Astrocyte (in vitro differentiated cells and primary cell): Measurements from ENCODE around the gene SPHK2. TPM values are rescaled to one million over a fixed set of nuclear protein-coding genes. Genes with fewer than 3 reads are reported as not detected.
"Not testable (repeated sequence)": the region's sequence is repeated elsewhere in the genome, so short reads cannot be mapped to it uniquely, and the experiment has no call there.

Experiments
- DNase-seq: peaks from one replicate; pipeline ENCODE4 v3.0.0-alpha.2; 2010; ENCODE audit warnings: low read depth
- FAIRE-seq: peaks from 2 replicates; lab custom pipeline; 2011; peaks lifted over from hg19 to GRCh38; lab: Jason Lieb, UNC
- H2AFZ ChIP-seq: 2 replicates; pipeline ENCODE4 v1.6.0; 2012; ENCODE audit warnings: low read depth, low read length, inconsistent platforms
- H3K27ac ChIP-seq: 2 replicates; pipeline ENCODE4 v1.5.1; 2011; ENCODE audit warnings: low read depth, low read length, inconsistent platforms
- H3K27me3 ChIP-seq: 2 replicates; pipeline ENCODE4 v1.6.0; 2011; ENCODE audit warnings: low read length, inconsistent platforms; ENCODE audit not compliant: insufficient read depth
- H3K36me3 ChIP-seq: 2 replicates; pipeline ENCODE4 v1.5.1; 2011; ENCODE audit warnings: low read length, inconsistent platforms; ENCODE audit not compliant: insufficient read depth
- H3K4me1 ChIP-seq: 2 replicates; pipeline ENCODE4 v1.5.1; 2011; ENCODE audit warnings: low read length, inconsistent platforms; ENCODE audit not compliant: insufficient read depth
- H3K4me2 ChIP-seq: 2 replicates; pipeline ENCODE4 v1.6.0; 2012; ENCODE audit warnings: low read length, inconsistent platforms
- H3K4me3 ChIP-seq: 2 replicates; pipeline ENCODE4 v1.5.1; 2011; ENCODE audit warnings: low read depth, mild to moderate bottlenecking, low read length, inconsistent platforms; ENCODE audit not compliant: insufficient read depth
- H3K79me2 ChIP-seq: 2 replicates; pipeline ENCODE4 v1.6.0; 2012; ENCODE audit warnings: mild to moderate bottlenecking, low read length, inconsistent platforms; ENCODE audit not compliant: insufficient read depth
- H3K9ac ChIP-seq: 2 replicates; pipeline ENCODE4 v1.6.0; 2012; ENCODE audit warnings: mild to moderate bottlenecking, low read length, inconsistent platforms
- H3K9me3 ChIP-seq: 2 replicates; pipeline ENCODE4 v1.5.1; 2012; ENCODE audit warnings: low read depth, mild to moderate bottlenecking, low read length, inconsistent platforms; ENCODE audit not compliant: insufficient read depth
- H4K20me1 ChIP-seq: 2 replicates; pipeline ENCODE4 v1.6.0; 2012; ENCODE audit warnings: low read length, inconsistent platforms; ENCODE audit not compliant: insufficient read depth
- H3K27ac Mint-ChIP-seq: one replicate; pipeline ENCODE4 v1.8.0; 2021; ENCODE audit warnings: mild to moderate bottlenecking, mixed read lengths; ENCODE audit not compliant: unreplicated experiment
- H3K27me3 Mint-ChIP-seq: one replicate; pipeline ENCODE4 v1.8.0; 2021; ENCODE audit warnings: low read depth, mixed read lengths; ENCODE audit not compliant: unreplicated experiment
- H3K36me3 Mint-ChIP-seq: one replicate; pipeline ENCODE4 v1.8.0; 2021; ENCODE audit warnings: low read depth, mixed read lengths; ENCODE audit not compliant: unreplicated experiment
- H3K4me1 Mint-ChIP-seq: one replicate; pipeline ENCODE4 v1.8.0; 2021; ENCODE audit warnings: low read depth, mixed read lengths; ENCODE audit not compliant: unreplicated experiment
- H3K4me3 Mint-ChIP-seq: one replicate; pipeline ENCODE4 v1.8.0; 2021; ENCODE audit warnings: mild to moderate bottlenecking, moderate library complexity, mixed read lengths; ENCODE audit not compliant: unreplicated experiment
- H3K9me3 Mint-ChIP-seq: one replicate; pipeline ENCODE4 v1.8.0; 2021; ENCODE audit warnings: mild to moderate bottlenecking, mixed read lengths; ENCODE audit not compliant: unreplicated experiment
- EZH2 ChIP-seq: IDR thresholded peaks from 2 replicates; pipeline ENCODE4 v1.6.1; 2012; ENCODE audit warnings: mild to moderate bottlenecking, low read length, inconsistent platforms; ENCODE audit not compliant: insufficient read depth
- total RNA-seq: library from RNA; stranded (reverse); gene quantifications from 2 replicates; pipeline ENCODE4 v1.2.1, GENCODE V29; 2021
- TF ChIP-seq, protein P1 (sequence below): IDR thresholded peaks from 2 replicates; pipeline ENCODE4 v1.5.1; 2011; ENCODE audit warnings: low read depth, mild to moderate bottlenecking, inconsistent platforms, low read length, moderate library complexity; ENCODE audit not compliant: insufficient read depth

Gene SPHK2
- total RNA-seq, 1 donor from 2014 or later: 29.4 TPM

GRCh38 chr19:48630296-48631063 is 11.2 kb downstream of the SPHK2 start:
- peaks cover 1% of the 10 kb centered on the region for H3K79me2 ChIP-seq
- no peaks in the 10 kb centered on the region for H3K27me3 ChIP-seq
- no peaks in the 10 kb centered on the region for H3K9me3 ChIP-seq
- peaks cover 3% of the 10 kb centered on the region for H3K36me3 Mint-ChIP-seq
- peaks cover 26% of the 10 kb centered on the region for H3K4me1 ChIP-seq
- no peaks in the 10 kb centered on the region for H4K20me1 ChIP-seq
- no peaks in the 10 kb centered on the region for H3K27me3 Mint-ChIP-seq
- FAIRE-seq: no peak
- H3K27ac ChIP-seq: no peak overlapping the region
- peak overlapping the region; percentile 40 for H3K9ac ChIP-seq
- peak overlapping the region; percentile 40 for H2AFZ ChIP-seq
- no peaks in the 10 kb centered on the region for H3K9me3 Mint-ChIP-seq
- no peak overlapping the region for H3K27ac Mint-ChIP-seq
- DNase-seq: no peak
- no peaks in the 10 kb centered on the region for H3K36me3 ChIP-seq
- H3K4me2 ChIP-seq: peak overlapping the region; percentile 74
- H3K4me3 Mint-ChIP-seq: no peak overlapping the region
- TF ChIP-seq, protein P1, sequence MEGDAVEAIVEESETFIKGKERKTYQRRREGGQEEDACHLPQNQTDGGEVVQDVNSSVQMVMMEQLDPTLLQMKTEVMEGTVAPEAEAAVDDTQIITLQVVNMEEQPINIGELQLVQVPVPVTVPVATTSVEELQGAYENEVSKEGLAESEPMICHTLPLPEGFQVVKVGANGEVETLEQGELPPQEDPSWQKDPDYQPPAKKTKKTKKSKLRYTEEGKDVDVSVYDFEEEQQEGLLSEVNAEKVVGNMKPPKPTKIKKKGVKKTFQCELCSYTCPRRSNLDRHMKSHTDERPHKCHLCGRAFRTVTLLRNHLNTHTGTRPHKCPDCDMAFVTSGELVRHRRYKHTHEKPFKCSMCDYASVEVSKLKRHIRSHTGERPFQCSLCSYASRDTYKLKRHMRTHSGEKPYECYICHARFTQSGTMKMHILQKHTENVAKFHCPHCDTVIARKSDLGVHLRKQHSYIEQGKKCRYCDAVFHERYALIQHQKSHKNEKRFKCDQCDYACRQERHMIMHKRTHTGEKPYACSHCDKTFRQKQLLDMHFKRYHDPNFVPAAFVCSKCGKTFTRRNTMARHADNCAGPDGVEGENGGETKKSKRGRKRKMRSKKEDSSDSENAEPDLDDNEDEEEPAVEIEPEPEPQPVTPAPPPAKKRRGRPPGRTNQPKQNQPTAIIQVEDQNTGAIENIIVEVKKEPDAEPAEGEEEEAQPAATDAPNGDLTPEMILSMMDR: no peak
- no peak for TF ChIP-seq EZH2
- H3K4me1 Mint-ChIP-seq: no peaks in the 10 kb centered on the region
- H3K4me3 ChIP-seq: peak overlapping the region; percentile 12

DNA sequence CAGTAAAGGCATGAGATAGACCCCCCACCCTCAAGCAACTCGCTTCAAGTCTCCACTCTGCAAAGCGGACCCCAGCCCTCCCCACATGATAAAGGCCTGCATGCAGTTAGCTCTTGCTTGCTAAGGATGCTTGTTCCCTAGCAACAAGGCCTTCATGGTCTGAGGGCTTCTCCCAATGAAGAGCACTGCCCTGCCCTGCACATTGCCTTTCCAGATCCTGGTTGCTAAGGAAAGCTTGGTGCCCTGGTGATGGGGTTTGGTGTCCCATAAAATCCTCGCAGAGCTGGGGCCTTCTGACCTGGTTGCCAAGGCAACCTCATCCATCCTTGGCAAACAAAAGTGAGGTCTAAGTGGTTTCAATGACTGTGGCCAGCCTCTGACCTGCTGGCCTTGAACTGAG is 11.9 kb downstream of the SPHK2 start:
- H3K4me3 ChIP-seq: no peak overlapping the region
- TF ChIP-seq, protein P1: no peak
- no peak for TF ChIP-seq EZH2
- H3K9ac ChIP-seq: peak overlapping the region; percentile 40
- no peak overlapping the region for H3K4me3 Mint-ChIP-seq
- peak overlapping the region; percentile 74 for H3K4me2 ChIP-seq
- no peaks in the 10 kb centered on the region for H3K79me2 ChIP-seq
- DNase-seq (no peak), FAIRE-seq (no peak)
- no peaks in the 10 kb centered on the region for H3K4me1 Mint-ChIP-seq
- H3K27ac ChIP-seq: no peak overlapping the region
- no peak overlapping the region for H2AFZ ChIP-seq
- H3K27me3 Mint-ChIP-seq: peaks cover 3% of the 10 kb centered on the region
- no peaks in the 10 kb centered on the region for H3K9me3 ChIP-seq
- H3K36me3 ChIP-seq: no peaks in the 10 kb centered on the region
- peaks cover 26% of the 10 kb centered on the region for H3K4me1 ChIP-seq
- peaks cover 2% of the 10 kb centered on the region for H3K36me3 Mint-ChIP-seq
- no peaks in the 10 kb centered on the region for H3K9me3 Mint-ChIP-seq
- H4K20me1 ChIP-seq: no peaks in the 10 kb centered on the region
- H3K27me3 ChIP-seq: peaks cover 3% of the 10 kb centered on the region
- no peak overlapping the region for H3K27ac Mint-ChIP-seq

DNA sequence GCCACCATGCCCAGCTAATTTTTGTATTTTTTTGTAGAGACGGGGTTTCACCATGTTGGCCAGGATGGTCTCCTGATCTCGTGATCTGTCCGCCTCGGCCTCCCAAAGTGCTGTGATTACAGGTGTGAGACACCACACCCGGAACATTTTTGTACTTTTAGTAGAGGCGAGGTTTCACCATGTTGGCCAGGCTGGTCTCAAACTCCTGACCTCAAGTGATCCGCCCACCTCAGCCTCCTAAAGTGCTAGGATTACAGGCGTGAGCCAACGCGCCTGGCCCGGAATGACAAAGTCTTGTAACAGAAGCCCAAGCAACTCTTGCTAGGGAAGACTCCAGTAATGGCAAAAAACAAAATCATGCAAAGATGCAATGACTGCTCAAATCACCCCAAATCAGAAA is 13.0 kb downstream of the SPHK2 start:
- not testable (repeated sequence) for H3K9ac ChIP-seq, H3K36me3 ChIP-seq, H3K9me3 Mint-ChIP-seq, H2AFZ ChIP-seq, H3K27me3 ChIP-seq, H3K4me3 Mint-ChIP-seq, H3K79me2 ChIP-seq, H3K9me3 ChIP-seq, H3K27ac ChIP-seq, H4K20me1 ChIP-seq, H3K27ac Mint-ChIP-seq, H3K36me3 Mint-ChIP-seq, H3K4me1 Mint-ChIP-seq, H3K27me3 Mint-ChIP-seq, DNase-seq, H3K4me2 ChIP-seq, FAIRE-seq, H3K4me3 ChIP-seq
- H3K4me1 ChIP-seq: peaks cover 36% of the 10 kb centered on the region
